PC-9 (cell line): ENCODE data around the gene CSH1. TPM values are rescaled to one million over a fixed set of nuclear protein-coding genes. Genes with fewer than 3 reads are reported as not detected.
A peak's percentile ranks its signal among the peaks of the same experiment; 100 is the strongest.
"Not testable (repeated sequence)": the region's sequence is repeated elsewhere in the genome, so short reads cannot be mapped to it uniquely, and the experiment has no call there.

ENCODE experiments used
- BruUV-seq: library from RNA; stranded (reverse); fragments of 400-500 nt; replicated peaks from 2 replicates; lab custom pipeline; 2021; lab: Mats Ljungman, UMichigan
- CTCF ChIA-PET: fragments of 300-600 bp; sonication (Branson Sonifier 250); formaldehyde crosslinking; loops from one replicate; lab custom pipeline; 2022; ENCODE audit warnings: antibody characterized with exemption; lab: Charles Lee
- POLR2A ChIA-PET: fragments of 300-600 bp; sonication (Branson Sonifier 250); formaldehyde crosslinking; loops from one replicate; lab custom pipeline; 2022; ENCODE audit warnings: antibody characterized with exemption; ENCODE audit not compliant: unreplicated experiment; lab: Charles Lee
- DNase-seq, 2 experiments: peaks; one replicate each; pipeline versions ENCODE4 v3.0.0 to v3.0.0-alpha.2; 2015 to 2022; ENCODE audit warnings: mixed read lengths in 1 of 2
- H2AFZ ChIP-seq: fragments of 200-600 bp; sonication (generic); 2 replicates; pipeline ENCODE4 v1.8.1; 2017; ENCODE audit warnings: antibody characterized with exemption
- H3F3A ChIP-seq: fragments of 200-600 bp; sonication (generic); 2 replicates; pipeline ENCODE4 v1.8.1; 2017; ENCODE audit warnings: antibody characterized with exemption, mild to moderate bottlenecking, low read depth; ENCODE audit not compliant: insufficient read depth
- H3K27ac ChIP-seq: fragments of 200-600 bp; sonication (generic); 2 replicates; pipeline ENCODE4 v1.6.1; 2016; ENCODE audit warnings: mixed run types
- H3K27me3 ChIP-seq: fragments of 200-600 bp; sonication (generic); 2 replicates; pipeline ENCODE4 v1.6.1; 2016; ENCODE audit warnings: low read depth, mixed run types; ENCODE audit not compliant: insufficient read depth
- H3K36me3 ChIP-seq: fragments of 200-600 bp; sonication (generic); 2 replicates; pipeline ENCODE4 v1.6.1; 2016; ENCODE audit warnings: low read depth, mixed run types
- H3K4me1 ChIP-seq: fragments of 200-600 bp; sonication (generic); replicated peaks from 2 replicates; pipeline ENCODE4 v1.6.1; 2016; ENCODE audit warnings: mixed run types; ENCODE audit not compliant: insufficient read depth
- H3K4me2 ChIP-seq: fragments of 200-600 bp; sonication (generic); 2 replicates; pipeline ENCODE4 v1.6.1; 2017; ENCODE audit warnings: mixed run types
- H3K4me3 ChIP-seq: fragments of 200-600 bp; sonication (generic); 2 replicates; pipeline ENCODE4 v1.6.1; 2016; ENCODE audit warnings: mixed run types
- H3K79me2 ChIP-seq: fragments of 200-600 bp; sonication (generic); 2 replicates; pipeline ENCODE4 v1.6.1; 2017; ENCODE audit warnings: low read depth, mixed run types
- H3K9me2 ChIP-seq: fragments of 200-600 bp; sonication (generic); 2 replicates; pipeline ENCODE4 v1.8.1; 2017; ENCODE audit warnings: mild to moderate bottlenecking; ENCODE audit not compliant: insufficient read depth
- H3K9me3 ChIP-seq: fragments of 200-600 bp; sonication (generic); 2 replicates; pipeline ENCODE4 v1.8.1; 2016; ENCODE audit warnings: low read depth; ENCODE audit not compliant: insufficient read depth
- H4K20me1 ChIP-seq: fragments of 200-600 bp; sonication (generic); 2 replicates; pipeline ENCODE4 v1.8.1; 2017; ENCODE audit not compliant: insufficient read depth
- CTCF ChIP-seq: fragments of 200-600 bp; sonication (generic); conservative IDR thresholded peaks from 2 replicates; pipeline ENCODE4 v1.6.1; 2017; ENCODE audit warnings: mixed run types, antibody characterized with exemption, mild to moderate bottlenecking, moderate library complexity
- EZH2 ChIP-seq: fragments of 200-600 bp; sonication (generic); IDR thresholded peaks from 2 replicates; pipeline ENCODE4 v1.8.0; 2017; ENCODE audit warnings: antibody characterized with exemption, low read depth
- intact Hi-C: fragments of 100-400 bp; cut with micrococcal nuclease; formaldehyde crosslinking; loops from one replicate; pipeline ENCODE4 v1.10.0; 2022; ENCODE audit not compliant: unreplicated experiment
- total RNA-seq: library from RNA; stranded (reverse); gene quantifications from 2 replicates; pipeline ENCODE4 v1.2.3, GENCODE V29; 2021

The CSH1 gene
- total RNA-seq, 1 experiment from 2014 or later: not detected

- H4K20me1 ChIP-seq, BruUV-seq, H3K27me3 ChIP-seq, H2AFZ ChIP-seq, H3K4me2 ChIP-seq, H3K36me3 ChIP-seq, H3K79me2 ChIP-seq, H3K4me1 ChIP-seq, H3F3A ChIP-seq, intact Hi-C loops, H3K4me3 ChIP-seq, H3K9me3 ChIP-seq, H3K9me2 ChIP-seq, H3K27ac ChIP-seq: not testable (repeated sequence)
- peak; percentile 70 for TF ChIP-seq CTCF
- peak in 1 of 2 experiments; percentile 22 for DNase-seq
- POLR2A ChIA-PET: interaction anchor here (0.6 to 0.7 kb wide), 2 partner anchors 462 to 538 kb away, joined by 4 to 8 read pairs; no protein-coding TSS in a partner anchor
- CTCF ChIA-PET: interaction anchor here (0.6 to 1.9 kb wide), 3 partner anchors 13 to 131 kb away, joined by 3 to 7 read pairs (median 4); no protein-coding TSS in a partner anchor
These were observed 7.1 kb downstream of the CSH1 start for GRCh38 chr17:63889026-63889848.

GRCh38 chr17:63885119-63885518 lies 11.3 kb downstream of the CSH1 start:
- H3K9me2 ChIP-seq, H2AFZ ChIP-seq, H3K9me3 ChIP-seq, H4K20me1 ChIP-seq, H3K36me3 ChIP-seq, H3K4me1 ChIP-seq, BruUV-seq, POLR2A ChIA-PET, H3K27me3 ChIP-seq, H3K27ac ChIP-seq, DNase-seq, H3K4me3 ChIP-seq, CTCF ChIA-PET, H3F3A ChIP-seq, H3K4me2 ChIP-seq, H3K79me2 ChIP-seq, intact Hi-C loops: not testable (repeated sequence)

GRCh38 chr17:63882626-63883126 lies 13.7 kb downstream of the CSH1 start:
- not testable (repeated sequence) for DNase-seq

GRCh38 chr17:63881935-63882601 lies 14.3 kb downstream of the CSH1 start, which contains the start of gene GH2:
Gene GH2 (minus strand): TSS chr17:63881944. CDS start chr17:63881801, 143 bp downstream.
- ChIA-PET CTCF (interaction anchor here (0.6 kb wide), 2 partner anchors 55 to 1250 kb away, joined by 3 to 5 read pairs; no protein-coding TSS in a partner anchor), POLR2A (no interaction called here)

More at GRCh38 chr17:63882626-63883126, 13.7 kb downstream of the CSH1 start:
- CTCF ChIA-PET: interaction anchor here (0.6 to 0.8 kb wide), 4 partner anchors 55 to 251 kb away, joined by 3 to 14 read pairs (median 5); no protein-coding TSS in a partner anchor
- H3K4me3 ChIP-seq, intact Hi-C loops, H2AFZ ChIP-seq, H3K36me3 ChIP-seq, H3F3A ChIP-seq, BruUV-seq, H3K27me3 ChIP-seq, H3K9me3 ChIP-seq, H3K4me1 ChIP-seq, H3K9me2 ChIP-seq, H3K79me2 ChIP-seq, POLR2A ChIA-PET, H3K4me2 ChIP-seq, H3K27ac ChIP-seq, H4K20me1 ChIP-seq: not testable (repeated sequence)

GRCh38 chr17:63881337-63881736 lies 15.0 kb downstream of the CSH1 start:
- H3K27ac ChIP-seq, H3K27me3 ChIP-seq, H3K79me2 ChIP-seq, intact Hi-C loops, DNase-seq, CTCF ChIA-PET, H2AFZ ChIP-seq, H3F3A ChIP-seq, H3K36me3 ChIP-seq, H3K4me2 ChIP-seq, H4K20me1 ChIP-seq, H3K4me1 ChIP-seq, POLR2A ChIA-PET, BruUV-seq, H3K4me3 ChIP-seq, H3K9me3 ChIP-seq, H3K9me2 ChIP-seq: not testable (repeated sequence)

More at GRCh38 chr17:63881935-63882601, 14.3 kb downstream of the CSH1 start, which contains the start of gene GH2:
- H3K9me3 ChIP-seq: no peaks in the 10 kb centered on the region
- intact Hi-C loops: no loop called here
- no peak within 1 kb of the TSS for H3K4me3 ChIP-seq
- H3K9me2 ChIP-seq: no peaks in the 10 kb centered on the region
- no peak within 1 kb of the TSS for H2AFZ ChIP-seq
- no peaks in the 10 kb centered on the region for H3K4me1 ChIP-seq
- TF ChIP-seq CTCF (peak; percentile 77), EZH2 (no peak)
- no peaks in the 10 kb centered on the region for H3K79me2 ChIP-seq
- H4K20me1 ChIP-seq: no peaks in the 10 kb centered on the region
- no peaks in the 10 kb centered on the region for H3F3A ChIP-seq
- H3K4me2 ChIP-seq: no peak within 1 kb of the TSS
- no peak within 1 kb of the TSS for H3K27ac ChIP-seq
- no peaks in the 10 kb centered on the region for H3K36me3 ChIP-seq
- peaks cover 5% of the 10 kb centered on the region; the same call in 1 of the 2 replicates for H3K27me3 ChIP-seq
- BruUV-seq: no TSS peak
- DNase-seq: peak; percentile 40 to 58
